ENCODE measurements around the gene SPTAN1.

GRCh38 chr9:128629852-128630545, 77.6 kb downstream of the SPTAN1 start:
- no peak for TF ChIP-seq CTCF (IDR thresholded peaks at IDR 0.05; ENCODE audit: low read length)
- TF ChIP-seq EZH2phosphoT487 (IDR thresholded peaks at IDR 0.05; ENCODE audit: low read length) = no peak
